A549 (cell line): ENCODE results near the gene CARD19. TPM values are rescaled to one million over a fixed set of nuclear protein-coding genes. Genes with fewer than 3 reads are reported as not detected.

Source experiments
- ATAC-seq, 2 experiments: fragments of 200-7000 bp in 1 of 2; fragments of >200 bp in 1 of 2; cut with Nextera tagmentation in 1 of 2; cut with Tn5 transposase in 1 of 2; 3 replicates each; pipeline versions ENCODE4 v1.8.0 to v1.9.1; 2018 to 2020; ENCODE audit warnings: mild to moderate bottlenecking in 1 of 2, moderate library complexity in 1 of 2
- CTCF ChIA-PET: fragments of 300-600 bp; sonication (Branson Sonifier 250); formaldehyde crosslinking; extraction: SDS; loops from one replicate; lab custom pipeline; 2021; ENCODE audit warnings: antibody characterized with exemption, inconsistent platforms; lab: Yijun Ruan, JAX
- POLR2A ChIA-PET: fragments of 350-600 bp; formaldehyde crosslinking; extraction: SDS; loops from one replicate; lab custom pipeline; 2021; ENCODE audit warnings: antibody characterized with exemption, inconsistent platforms; lab: Yijun Ruan, JAX
- DNase-seq, 2 experiments: peaks; one replicate each; pipeline versions ENCODE4 v3.0.0 to v3.0.0-alpha.2; 2011 to 2016; ENCODE audit warnings: low read depth in 1 of 2, low spot score in 1 of 2
- FAIRE-seq: peaks from 2 replicates; lab custom pipeline; 2011; peaks lifted over from hg19 to GRCh38; lab: Jason Lieb, UNC
- H3K27ac ChIP-seq, 2 experiments: fragments of >200 bp; sonication (Bioruptor Twin); formaldehyde crosslinking; 3 replicates each; pipeline ENCODE4 v1.5.1; 2016 to 2017
- H3K4me1 ChIP-seq: fragments of >200 bp; sonication (Bioruptor Twin); formaldehyde crosslinking; 3 replicates; pipeline ENCODE4 v1.6.1; 2016
- H3K4me2 ChIP-seq: fragments of >200 bp; sonication (Bioruptor Twin); formaldehyde crosslinking; 3 replicates; pipeline ENCODE4 v1.6.1; 2016
- H3K4me3 ChIP-seq: fragments of >200 bp; sonication (Bioruptor Twin); formaldehyde crosslinking; 3 replicates; pipeline ENCODE4 v1.5.1; 2016
- H3K9me3 ChIP-seq: fragments of >200 bp; sonication (Bioruptor Twin); formaldehyde crosslinking; 3 replicates; pipeline ENCODE4 v1.6.1; 2016
- CHD4 ChIP-seq: fragments of 200-600 bp; sonication (generic); IDR thresholded peaks from 2 replicates; pipeline ENCODE4 v1.6.1; 2016; ENCODE audit warnings: antibody characterized with exemption, mild to moderate bottlenecking, borderline replicate concordance
- E2F6 ChIP-seq: IDR thresholded peaks from 2 replicates; pipeline ENCODE4 v1.6.1; 2012; ENCODE audit warnings: low read depth, borderline replicate concordance
- EHF ChIP-seq: fragments of 250-450 bp; sonication (Bioruptor Pico); IDR thresholded peaks from 2 replicates; pipeline ENCODE4 v1.5.0; 2020; ENCODE audit warnings: mild to moderate bottlenecking
- FOSB ChIP-seq: fragments of 250-450 bp; sonication (Bioruptor Pico); IDR thresholded peaks from 2 replicates; pipeline ENCODE4 v1.5.0; 2020; ENCODE audit warnings: mild to moderate bottlenecking, moderate library complexity
- FOSL2 ChIP-seq, 2 experiments: fragments of 450-650 bp in 1 of 2; fragments of >200 bp in 1 of 2; sonication (Bioruptor Twin) in 1 of 2; formaldehyde crosslinking; IDR thresholded peaks; 2 replicates each; pipeline versions ENCODE4 v1.5.0 to v1.6.1; 2016 to 2020; ENCODE audit warnings: mild to moderate bottlenecking in 1 of 2, moderate library complexity in 1 of 2
- GATA3 ChIP-seq: IDR thresholded peaks from 2 replicates; pipeline ENCODE4 v1.6.1; 2012; ENCODE audit warnings: borderline replicate concordance
- HOXA7 ChIP-seq: fragments of 250-450 bp; sonication (Bioruptor Pico); IDR thresholded peaks from 2 replicates; pipeline ENCODE4 v1.5.0; 2020; ENCODE audit warnings: mild to moderate bottlenecking, moderate library complexity
- HOXB13 ChIP-seq: fragments of 250-450 bp; sonication (Bioruptor Pico); IDR thresholded peaks from 2 replicates; pipeline ENCODE4 v1.5.0; 2020; ENCODE audit warnings: low read depth, mild to moderate bottlenecking, moderate library complexity
- MAZ ChIP-seq: fragments of 150-350 bp; IDR thresholded peaks from 2 replicates; pipeline ENCODE4 v1.6.1; 2014; ENCODE audit warnings: antibody characterized with exemption, low read depth, low read length, borderline replicate concordance
- NFE2L2 ChIP-seq: fragments of 150-350 bp; conservative IDR thresholded peaks from 2 replicates; pipeline ENCODE4 v1.6.1; 2014; ENCODE audit warnings: low read length
- NPAS2 ChIP-seq: fragments of 250-450 bp; sonication (Bioruptor Pico); IDR thresholded peaks from 2 replicates; pipeline ENCODE4 v1.8.0; 2022; ENCODE audit warnings: mild to moderate bottlenecking, moderate library complexity, borderline replicate concordance
- NR3C1 ChIP-seq: fragments of >200 bp; sonication (Bioruptor Twin); formaldehyde crosslinking; IDR thresholded peaks from 3 replicates; pipeline ENCODE4 v1.6.1; 2017
- PBX3 ChIP-seq: IDR thresholded peaks from 2 replicates; pipeline ENCODE4 v1.6.1; 2012
- POLR2AphosphoS2 ChIP-seq: conservative IDR thresholded peaks from 2 replicates; pipeline ENCODE4 v1.6.1; 2012; ENCODE audit warnings: low read length, improper control_type of control experiment, inconsistent platforms
- RARB ChIP-seq: fragments of 250-450 bp; sonication (Bioruptor Pico); IDR thresholded peaks from 2 replicates; pipeline ENCODE4 v1.8.0; 2021; ENCODE audit warnings: mild to moderate bottlenecking, moderate library complexity
- TFCP2L1 ChIP-seq: fragments of 250-450 bp; sonication (Bioruptor Pico); IDR thresholded peaks from 2 replicates; pipeline ENCODE4 v1.5.0; 2021; ENCODE audit warnings: mild to moderate bottlenecking
- ZSCAN20 ChIP-seq: fragments of 250-450 bp; sonication (Bioruptor Pico); IDR thresholded peaks from 2 replicates; pipeline ENCODE4 v1.8.0; 2022; ENCODE audit warnings: mild to moderate bottlenecking, moderate library complexity
- WGBS: methylation state at CpG from one replicate; pipeline ENCODE4 v1.1.6; 2017; ENCODE audit errors: missing lambda C conversion rate; 5-methylcytosine and 5-hydroxymethylcytosine counted together
- polyA plus RNA-seq, 4 experiments: library from polyadenylated mRNA; depleted of rRNA in 3 of 4; stranded (reverse); fragments of >200 nt; fragmentation: RNase III in 1 of 4; extraction: RNeasy Plus Mini Kit Qiagen cat#74134 plus additional on column Dnase treatment in 1 of 4; gene quantifications; 2 replicates in 3 of 4; 3 replicates in 1 of 4; pipeline ENCODE4 v1.2.3, GENCODE V29; 2011 to 2017
- TF ChIP-seq, protein P1 (sequence below): fragments of 450-650 bp; IDR thresholded peaks from 2 replicates; pipeline ENCODE4 v1.6.1; 2014; ENCODE audit warnings: antibody characterized with exemption
- TF ChIP-seq, protein P2 (sequence below): fragments of >200 bp; sonication (Bioruptor Twin); formaldehyde crosslinking; IDR thresholded peaks from 2 replicates; pipeline ENCODE4 v1.6.1; 2016
- TF ChIP-seq, protein P3 (sequence below): fragments of 250-450 bp; sonication (Bioruptor Pico); IDR thresholded peaks from 2 replicates; pipeline ENCODE4 v1.5.0; 2021; ENCODE audit warnings: mild to moderate bottlenecking, moderate library complexity, borderline replicate concordance

Gene CARD19
- polyA plus RNA-seq, 2 of the 4 experiments (the other 2 are of a cell fraction), result 27.6 to 30.3 TPM

- FAIRE-seq (no peak), DNase-seq (no peak), ATAC-seq (no peak)
- TF ChIP-seq NPAS2 (CRISPR knock-in tag) (no peak), NFE2L2 (no peak), TFCP2L1 (CRISPR knock-in tag) (no peak)
- TF ChIP-seq, protein P1, sequence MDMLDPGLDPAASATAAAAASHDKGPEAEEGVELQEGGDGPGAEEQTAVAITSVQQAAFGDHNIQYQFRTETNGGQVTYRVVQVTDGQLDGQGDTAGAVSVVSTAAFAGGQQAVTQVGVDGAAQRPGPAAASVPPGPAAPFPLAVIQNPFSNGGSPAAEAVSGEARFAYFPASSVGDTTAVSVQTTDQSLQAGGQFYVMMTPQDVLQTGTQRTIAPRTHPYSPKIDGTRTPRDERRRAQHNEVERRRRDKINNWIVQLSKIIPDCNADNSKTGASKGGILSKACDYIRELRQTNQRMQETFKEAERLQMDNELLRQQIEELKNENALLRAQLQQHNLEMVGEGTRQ, result no peak
- Histone ChIP-seq H3K4me3 (no peak overlapping the region), H3K9me3 (no peaks in the 10 kb centered on the region), H3K4me2 (no peak overlapping the region), H3K27ac (no peak overlapping the region), H3K4me1 (peaks cover 31% of the 10 kb centered on the region)
- WGBS, result 93% methylated on average over 10 of the region's 10 CpGs
- POLR2A ChIA-PET, result no interaction called here
- CTCF ChIA-PET, result interaction anchor here (1.0 to 4.0 kb wide), 7 partner anchors 8 to 176 kb away, joined by 3 to 31 read pairs (median 4); no protein-coding TSS in a partner anchor
Observed at GRCh38 chr9:93128715-93129224, 32.8 kb downstream of the CARD19 start.

DNA sequence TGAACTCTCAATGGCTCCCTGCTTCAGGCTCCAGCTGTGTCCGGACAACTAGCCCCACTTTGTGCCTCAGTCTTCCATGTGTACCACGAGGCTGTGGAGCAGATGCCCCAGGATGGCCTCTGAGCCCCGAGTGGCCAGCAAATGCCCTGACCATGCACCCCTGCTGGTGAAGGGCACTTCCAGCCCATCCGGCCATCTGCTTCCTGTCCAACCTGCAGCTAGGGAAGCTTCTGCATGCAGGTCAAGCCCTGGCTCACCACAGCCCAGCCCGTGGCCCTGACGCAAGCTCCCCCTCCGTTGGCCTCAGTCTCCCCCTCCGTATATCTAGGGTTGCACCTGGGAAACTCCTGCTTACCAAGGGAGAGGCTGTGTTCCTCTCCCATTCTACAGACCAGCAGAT lies 33.3 kb downstream of the CARD19 start:
- TF ChIP-seq ZSCAN20 (CRISPR knock-in tag), result no peak
- TF ChIP-seq POLR2AphosphoS2, result no peak
- TF ChIP-seq CHD4, result no peak
- no peak for TF ChIP-seq FOSL2 (IDR thresholded peaks at IDR 0.05)
- TF ChIP-seq FOSL2 (CRISPR knock-in tag; IDR thresholded peaks at IDR 0.05), result no peak
- TF ChIP-seq, protein P2, sequence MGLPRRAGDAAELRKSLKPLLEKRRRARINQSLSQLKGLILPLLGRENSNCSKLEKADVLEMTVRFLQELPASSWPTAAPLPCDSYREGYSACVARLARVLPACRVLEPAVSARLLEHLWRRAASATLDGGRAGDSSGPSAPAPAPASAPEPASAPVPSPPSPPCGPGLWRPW, result no peak
- no peak for TF ChIP-seq NR3C1
- no peak for TF ChIP-seq E2F6
- TF ChIP-seq HOXB13, result no peak
- TF ChIP-seq RARB (CRISPR knock-in tag), result no peak
- no peak for TF ChIP-seq EHF (CRISPR knock-in tag)
- TF ChIP-seq, protein P3, sequence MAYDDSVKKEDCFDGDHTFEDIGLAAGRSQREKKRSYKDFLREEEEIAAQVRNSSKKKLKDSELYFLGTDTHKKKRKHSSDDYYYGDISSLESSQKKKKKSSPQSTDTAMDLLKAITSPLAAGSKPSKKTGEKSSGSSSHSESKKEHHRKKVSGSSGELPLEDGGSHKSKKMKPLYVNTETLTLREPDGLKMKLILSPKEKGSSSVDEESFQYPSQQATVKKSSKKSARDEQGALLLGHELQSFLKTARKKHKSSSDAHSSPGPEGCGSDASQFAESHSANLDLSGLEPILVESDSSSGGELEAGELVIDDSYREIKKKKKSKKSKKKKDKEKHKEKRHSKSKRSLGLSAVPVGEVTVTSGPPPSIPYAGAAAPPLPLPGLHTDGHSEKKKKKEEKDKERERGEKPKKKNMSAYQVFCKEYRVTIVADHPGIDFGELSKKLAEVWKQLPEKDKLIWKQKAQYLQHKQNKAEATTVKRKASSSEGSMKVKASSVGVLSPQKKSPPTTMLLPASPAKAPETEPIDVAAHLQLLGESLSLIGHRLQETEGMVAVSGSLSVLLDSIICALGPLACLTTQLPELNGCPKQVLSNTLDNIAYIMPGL (CRISPR knock-in tag), result no peak
- no peak for TF ChIP-seq PBX3
- no peak for TF ChIP-seq HOXA7
- TF ChIP-seq MAZ, result no peak
- no peak for TF ChIP-seq FOSB (CRISPR knock-in tag)
- no peak for TF ChIP-seq GATA3
- H3K4me1 ChIP-seq, result peaks cover 31% of the 10 kb centered on the region
- WGBS, result 93% methylated on average over 8 of the region's 8 CpGs
- ChIA-PET POLR2A (no interaction called here), CTCF (interaction anchor here (1.0 to 4.0 kb wide), 8 partner anchors 9 to 176 kb away, joined by 3 to 31 read pairs (median 4); no protein-coding TSS in a partner anchor)
- DNase-seq (no peak), FAIRE-seq (no peak), ATAC-seq (no peak)
- no peak overlapping the region for H3K4me3 ChIP-seq
- H3K4me2 ChIP-seq, result no peak overlapping the region
- H3K27ac ChIP-seq, result peak overlapping the region in 1 of 2 experiments; percentile 16; a peak in 1 of 6 replicates
- no peaks in the 10 kb centered on the region for H3K9me3 ChIP-seq
